K562 (cell line): ENCODE measurements around the gene NDUFB10. TPM values are rescaled to one million over a fixed set of nuclear protein-coding genes. Genes with fewer than 3 reads are reported as not detected.

Source experiments
- ADNP ChIP-seq: fragments of 200-800 bp; sonication (Bioruptor generic); IDR thresholded peaks from 2 replicates; pipeline ENCODE4 v1.6.1; 2016; ENCODE audit warnings: missing genetic modification characterization, missing compliant biosample characterization
- ARID3B ChIP-seq: fragments of 250-450 bp; sonication (Bioruptor Pico); IDR thresholded peaks from 2 replicates; pipeline ENCODE4 v1.4.0; 2020; ENCODE audit warnings: borderline replicate concordance
- C11orf30 ChIP-seq: fragments of 450-650 bp; IDR thresholded peaks from 2 replicates; pipeline ENCODE4 v1.6.1; 2016; ENCODE audit warnings: low read depth, mild to moderate bottlenecking
- CHD4 ChIP-seq: fragments of 200-600 bp; sonication (generic); IDR thresholded peaks from 3 replicates; pipeline ENCODE4 v1.6.1; 2012; ENCODE audit warnings: low read depth, mild to moderate bottlenecking, mixed read lengths, low read length, inconsistent platforms; ENCODE audit not compliant: insufficient read depth, insufficient replicate concordance, poor library complexity, severe bottlenecking
- CTCF ChIP-seq, 3 experiments: IDR thresholded peaks in 2 of 3; conservative IDR thresholded peaks in 1 of 3; 2 replicates each; pipeline ENCODE4 v1.5.1; 2011 to 2012; ENCODE audit warnings: low read length in 3 of 3, mild to moderate bottlenecking in 3 of 3, control low read depth in 2 of 3, improper control_type of control experiment in 1 of 3, inconsistent platforms in 1 of 3, low read depth in 1 of 3, mixed read lengths in 1 of 3, moderate library complexity in 1 of 3; ENCODE audit not compliant: insufficient read depth in 2 of 3
- ETV5 ChIP-seq: sonication (generic); formaldehyde crosslinking; IDR thresholded peaks from 2 replicates; pipeline ENCODE4 v1.4.0; 2020; ENCODE audit warnings: low read depth, mild to moderate bottlenecking, missing genetic modification reagents
- MAFK ChIP-seq: IDR thresholded peaks from 2 replicates; pipeline ENCODE4 v1.6.1; 2011; ENCODE audit warnings: low read length, improper control_type of control experiment
- MCM3 ChIP-seq: fragments of 450-650 bp; IDR thresholded peaks from 2 replicates; pipeline ENCODE4 v1.6.1; 2016
- MYBL2 ChIP-seq, 2 experiments: fragments of 450-650 bp in 1 of 2; sonication (generic) in 1 of 2; formaldehyde crosslinking in 1 of 2; IDR thresholded peaks; 2 replicates each; pipeline versions ENCODE4 v1.6.1 to v1.8.1; 2017 to 2022; ENCODE audit warnings: borderline replicate concordance in 1 of 2, inconsistent platforms in 1 of 2, low read depth in 1 of 2, mild to moderate bottlenecking in 1 of 2, missing genetic modification reagents in 1 of 2, moderate library complexity in 1 of 2
- PCBP2 ChIP-seq: fragments of 200-400 bp; formaldehyde crosslinking; IDR thresholded peaks from 2 replicates; pipeline ENCODE4 v1.6.1; 2018; ENCODE audit warnings: low read length, low read depth, mild to moderate bottlenecking, moderate library complexity; ENCODE audit not compliant: poor library complexity, severe bottlenecking
- RBM34 ChIP-seq: fragments of 200-400 bp; formaldehyde crosslinking; IDR thresholded peaks from 2 replicates; pipeline ENCODE4 v1.6.1; 2018; ENCODE audit warnings: low read length, borderline replicate concordance; ENCODE audit not compliant: insufficient read depth
- ZNF124 ChIP-seq: sonication (generic); formaldehyde crosslinking; IDR thresholded peaks from 2 replicates; pipeline ENCODE4 v1.8.1; 2022; ENCODE audit warnings: missing genetic modification reagents
- ZNF24 ChIP-seq: fragments of 450-650 bp; IDR thresholded peaks from 2 replicates; pipeline ENCODE4 v1.6.1; 2016
- ZNF253 ChIP-seq: fragments of 250-450 bp; sonication (Bioruptor Pico); conservative IDR thresholded peaks from 2 replicates; pipeline ENCODE4 v1.6.1; 2021; ENCODE audit warnings: mild to moderate bottlenecking
- ZNF354B ChIP-seq: fragments of 250-450 bp; sonication (Bioruptor Pico); IDR thresholded peaks from 2 replicates; pipeline ENCODE4 v1.4.0; 2020
- ZNF561 ChIP-seq: fragments of 450-650 bp; formaldehyde crosslinking; conservative IDR thresholded peaks from 2 replicates; pipeline ENCODE4 v1.4.0; 2020; ENCODE audit warnings: mild to moderate bottlenecking, moderate library complexity
- ZNF696 ChIP-seq: fragments of 250-450 bp; sonication (Bioruptor Pico); conservative IDR thresholded peaks from 2 replicates; pipeline ENCODE4 v1.4.0; 2020; ENCODE audit warnings: mild to moderate bottlenecking, moderate library complexity
- ZNF717 ChIP-seq: fragments of 250-450 bp; sonication (Bioruptor Pico); IDR thresholded peaks from 2 replicates; pipeline ENCODE4 v1.5.0; 2021
- polyA plus RNA-seq, 8 experiments: library from polyadenylated mRNA; depleted of rRNA in 4 of 8; stranded (reverse) in 5 of 8; unstranded in 3 of 8; fragments of >200 nt; fragmentation: Nextera tagmentation in 2 of 8; fragmentation: Illumina TruSeq in 1 of 8; extraction: Ambion mirVana in 2 of 8; extraction: Trizol in 1 of 8; gene quantifications; 2 replicates each; pipeline versions ENCODE4 v1.2.1 to v1.2.3, GENCODE V29; 2011 to 2014; ENCODE audit warnings: inconsistent platforms in 1 of 8, missing spikeins in 1 of 8
- total RNA-seq, 7 experiments: library from RNA; depleted of rRNA in 6 of 7; stranded (reverse); fragments of >200 nt in 6 of 7; fragmentation: Illumina TruSeq in 2 of 7; extraction: Trizol in 2 of 7; gene quantifications; 2 replicates each; pipeline versions ENCODE4 v1.2.1 to v1.2.3, GENCODE V29; 2011 to 2021; ENCODE audit warnings: low replicate concordance in 1 of 7
- TF ChIP-seq, protein P1 (sequence below), 2 experiments: fragments of 450-650 bp; IDR thresholded peaks; 2 replicates each; pipeline ENCODE4 v1.6.1; 2016
- TF ChIP-seq, protein P2 (sequence below): fragments of 250-450 bp; sonication (Bioruptor Pico); IDR thresholded peaks from 2 replicates; pipeline ENCODE4 v1.5.0; 2021

The NDUFB10 gene
- total and polyA plus RNA-seq, 9 of the 15 experiments (the other 6 are each of a cell fraction or from before 2014, with no cell fraction given), result 69.3 to 527 (median 161) TPM

DNA sequence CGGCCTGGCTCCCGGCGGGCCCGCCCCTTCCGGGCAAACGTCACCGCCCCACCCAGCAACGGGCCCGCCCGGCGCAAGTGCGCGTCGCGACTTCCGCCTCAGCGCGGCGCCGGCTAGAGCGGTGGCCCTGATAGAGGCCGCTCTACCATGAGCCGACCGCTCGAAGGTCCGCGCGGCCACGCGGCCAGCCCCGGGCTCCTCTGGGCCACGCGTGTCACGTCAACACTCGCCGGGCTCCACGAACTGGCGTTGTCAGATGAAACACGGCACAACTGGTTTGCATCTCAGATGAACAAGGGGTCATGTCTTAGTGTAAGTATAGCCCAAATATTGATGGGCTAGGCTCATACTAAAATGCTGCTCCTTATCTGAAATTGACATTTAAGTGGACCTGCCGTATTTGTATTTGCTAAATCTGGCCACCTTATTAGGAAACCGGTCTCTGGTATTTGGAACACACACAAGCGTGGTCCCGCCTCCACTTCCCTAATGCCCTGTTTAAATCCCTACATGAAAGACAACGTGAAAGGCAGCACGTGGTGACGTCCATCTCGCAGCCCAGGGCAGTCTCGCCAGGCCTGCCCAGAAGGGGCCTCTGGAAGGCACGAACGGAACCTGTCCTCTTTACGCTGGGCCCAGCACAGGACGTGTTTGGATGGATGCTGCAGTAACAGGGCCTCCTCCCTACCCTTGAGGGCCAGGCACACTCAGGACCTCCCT is 50.6 kb downstream of the NDUFB10 start, which contains the start of gene ZNF598 (continued):
- TF ChIP-seq ZNF253 (CRISPR knock-in tag) (no peak), MAFK (no peak), ADNP (tag) (no peak), ETV5 (peak; percentile 76), ZNF24 (peak; percentile 15; the same call in 1 of the 2 replicates), MYBL2 (IDR thresholded peaks at IDR 0.05; ENCODE audit: low read depth) (no peak), MYBL2 (CRISPR knock-in tag; IDR thresholded peaks at IDR 0.05; ENCODE audit: borderline replicate concordance) (no peak), ZNF354B (CRISPR knock-in tag) (no peak), ARID3B (CRISPR knock-in tag) (no peak), ZNF717 (CRISPR knock-in tag) (no peak), ZNF561 (CRISPR knock-in tag) (no peak), ZNF696 (CRISPR knock-in tag) (no peak), CHD4 (no peak), C11orf30 (no peak), RBM34 (no peak), CTCF (IDR thresholded peaks at IDR 0.05 in 2 of 3, conservative IDR thresholded peaks at IDR 0.05 in 1 of 3; ENCODE audit: insufficient read depth in 2 of 3, low read depth in 1 of 3, low read length in 3 of 3) (no peak; a peak in 1 of 6 replicates), PCBP2 (no peak), MCM3 (no peak), ZNF124 (CRISPR knock-in tag) (no peak)
- TF ChIP-seq, protein P1, sequence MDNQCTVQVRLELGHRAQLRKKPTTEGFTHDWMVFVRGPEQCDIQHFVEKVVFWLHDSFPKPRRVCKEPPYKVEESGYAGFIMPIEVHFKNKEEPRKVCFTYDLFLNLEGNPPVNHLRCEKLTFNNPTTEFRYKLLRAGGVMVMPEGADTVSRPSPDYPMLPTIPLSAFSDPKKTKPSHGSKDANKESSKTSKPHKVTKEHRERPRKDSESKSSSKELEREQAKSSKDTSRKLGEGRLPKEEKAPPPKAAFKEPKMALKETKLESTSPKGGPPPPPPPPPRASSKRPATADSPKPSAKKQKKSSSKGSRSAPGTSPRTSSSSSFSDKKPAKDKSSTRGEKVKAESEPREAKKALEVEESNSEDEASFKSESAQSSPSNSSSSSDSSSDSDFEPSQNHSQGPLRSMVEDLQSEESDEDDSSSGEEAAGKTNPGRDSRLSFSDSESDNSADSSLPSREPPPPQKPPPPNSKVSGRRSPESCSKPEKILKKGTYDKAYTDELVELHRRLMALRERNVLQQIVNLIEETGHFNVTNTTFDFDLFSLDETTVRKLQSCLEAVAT (IDR thresholded peaks at IDR 0.05), result no peak
- TF ChIP-seq, protein P2, sequence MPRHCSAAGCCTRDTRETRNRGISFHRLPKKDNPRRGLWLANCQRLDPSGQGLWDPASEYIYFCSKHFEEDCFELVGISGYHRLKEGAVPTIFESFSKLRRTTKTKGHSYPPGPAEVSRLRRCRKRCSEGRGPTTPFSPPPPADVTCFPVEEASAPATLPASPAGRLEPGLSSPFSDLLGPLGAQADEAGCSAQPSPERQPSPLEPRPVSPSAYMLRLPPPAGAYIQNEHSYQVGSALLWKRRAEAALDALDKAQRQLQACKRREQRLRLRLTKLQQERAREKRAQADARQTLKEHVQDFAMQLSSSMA, result 0 out of 2 replicates have a peak, but pooled peaks have one; percentile 60
